MV-4-11 (cell line): ENCODE data around the gene KNDC1.

Source experiments
- DNase-seq: peaks from one replicate; lab custom pipeline; 2025; lab: John Stamatoyannopoulos, UW

KNDC1 gene

DNA sequence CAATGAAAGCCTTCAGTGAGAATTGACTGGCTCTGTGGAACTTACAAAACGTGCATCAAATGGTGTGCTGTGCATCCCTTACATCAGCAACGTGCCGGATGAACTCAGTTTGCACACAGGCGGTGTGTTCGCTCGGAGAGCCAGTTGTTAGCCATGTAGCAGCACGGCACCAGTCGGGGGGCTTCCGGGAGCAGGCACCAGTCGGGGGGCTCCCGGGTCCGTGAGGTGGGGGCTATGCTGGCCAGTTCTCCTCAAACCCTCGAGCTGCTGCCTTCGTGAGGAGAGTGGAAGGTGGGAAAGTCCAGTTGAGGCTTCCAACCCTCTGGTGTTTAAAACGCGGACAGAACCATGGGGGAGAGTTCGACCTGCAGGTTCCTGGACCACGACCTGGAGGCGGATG, 35.1 kb downstream of the KNDC1 start:
- DNase-seq: no peak

DNA sequence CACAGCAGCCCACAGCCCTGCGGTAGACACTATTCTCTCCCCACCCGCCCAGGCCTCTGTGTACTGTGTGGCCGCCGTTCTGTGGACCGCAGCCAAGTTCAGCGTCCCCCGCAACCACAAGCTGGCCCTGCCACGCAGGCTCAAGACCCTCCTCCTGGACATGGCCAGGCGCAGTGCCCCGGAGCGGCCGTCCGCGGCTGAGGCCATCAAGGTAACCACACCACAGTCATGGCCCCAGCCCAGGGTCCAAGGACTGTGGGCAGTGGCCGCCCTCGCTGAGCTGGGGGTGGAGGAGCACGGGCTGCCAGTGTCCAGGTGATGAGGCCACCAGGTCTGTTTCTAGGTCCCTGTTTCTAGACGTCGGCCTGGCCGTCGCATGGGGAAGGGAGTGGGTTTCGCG, 35.6 kb downstream of the KNDC1 start:
- DNase-seq: no peak

DNA sequence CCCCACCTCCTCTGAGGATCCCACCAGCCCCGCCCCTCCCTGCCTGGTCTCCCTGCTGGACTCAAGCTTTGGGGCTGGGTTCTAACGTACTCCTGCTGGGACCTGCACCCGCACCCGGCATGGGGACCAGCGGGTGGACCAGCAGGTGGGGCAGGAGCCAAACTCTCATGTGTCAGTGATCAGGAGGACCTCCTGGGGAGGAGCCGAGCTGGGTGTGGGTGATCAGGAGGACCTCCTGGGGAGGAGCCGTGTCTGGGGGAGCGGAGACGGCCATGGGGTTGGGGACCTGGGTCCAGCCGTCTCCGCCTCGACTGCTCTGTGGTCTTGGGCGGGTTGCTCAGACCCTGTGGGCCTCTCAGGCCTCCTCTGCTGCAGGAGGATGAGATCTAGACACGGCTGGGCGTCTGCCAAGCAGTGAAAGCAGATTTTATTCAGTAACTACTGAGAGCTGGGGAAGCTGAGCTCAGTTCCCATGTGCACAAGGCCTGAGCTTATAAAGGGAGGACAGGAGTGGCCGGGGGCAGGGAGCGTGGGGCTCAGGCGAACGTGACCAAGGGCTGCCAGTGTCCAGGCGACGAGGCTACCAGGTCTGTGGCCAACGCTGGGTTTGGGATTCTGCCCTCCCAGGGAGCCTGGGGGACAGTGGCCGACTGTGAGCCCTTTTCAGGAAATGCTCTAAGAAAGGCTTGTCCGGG, 36.3 kb downstream of the KNDC1 start:
- no peak for DNase-seq

- DNase-seq: no peak
Measured at GRCh38 chr10:133196936-133197758, 37.1 kb downstream of the KNDC1 start.

DNA sequence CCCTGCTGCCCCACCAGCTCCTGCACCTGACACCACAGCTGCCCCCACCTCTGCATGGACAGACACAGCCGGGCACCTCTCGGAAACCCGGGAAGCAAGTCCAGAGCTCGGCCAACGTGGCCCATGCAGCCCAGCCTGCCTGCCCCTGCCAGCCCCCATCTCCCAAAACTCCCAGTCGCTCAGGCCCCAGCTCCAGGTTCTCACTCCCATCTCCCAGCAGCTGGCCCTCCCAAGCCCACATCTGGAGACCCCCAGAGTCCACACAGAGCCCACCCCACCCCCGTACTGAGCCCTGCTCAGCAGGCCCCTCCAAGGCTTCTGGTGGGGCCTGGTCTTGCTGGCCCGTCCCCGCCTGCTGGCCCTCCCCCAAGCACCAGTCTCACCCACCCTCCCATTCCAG, 37.8 kb downstream of the KNDC1 start:
- DNase-seq: no peak

DNA sequence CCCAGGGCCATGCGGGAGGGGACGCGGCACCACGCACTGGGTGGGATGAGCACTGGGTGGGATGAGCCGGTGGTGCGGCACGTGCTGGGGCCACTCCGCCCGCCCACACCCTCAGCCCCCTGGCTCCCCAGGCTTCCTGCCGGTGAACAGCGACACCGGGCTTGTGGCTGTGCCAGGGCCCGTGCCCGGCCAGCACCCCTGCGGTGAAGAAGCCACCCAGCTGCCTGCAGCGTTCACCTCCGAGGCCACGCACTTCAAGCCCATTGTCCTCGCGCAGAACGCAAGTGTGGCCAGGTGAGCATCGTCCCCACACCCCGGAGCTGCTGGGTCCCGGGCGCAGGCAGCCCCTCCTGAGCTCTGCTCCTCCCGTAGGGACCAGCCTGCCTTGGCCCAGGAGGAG, 38.2 kb downstream of the KNDC1 start:
- no peak for DNase-seq

- no peak for DNase-seq
Measured at GRCh38 chr10:133198621-133199487, 38.8 kb downstream of the KNDC1 start.

DNA sequence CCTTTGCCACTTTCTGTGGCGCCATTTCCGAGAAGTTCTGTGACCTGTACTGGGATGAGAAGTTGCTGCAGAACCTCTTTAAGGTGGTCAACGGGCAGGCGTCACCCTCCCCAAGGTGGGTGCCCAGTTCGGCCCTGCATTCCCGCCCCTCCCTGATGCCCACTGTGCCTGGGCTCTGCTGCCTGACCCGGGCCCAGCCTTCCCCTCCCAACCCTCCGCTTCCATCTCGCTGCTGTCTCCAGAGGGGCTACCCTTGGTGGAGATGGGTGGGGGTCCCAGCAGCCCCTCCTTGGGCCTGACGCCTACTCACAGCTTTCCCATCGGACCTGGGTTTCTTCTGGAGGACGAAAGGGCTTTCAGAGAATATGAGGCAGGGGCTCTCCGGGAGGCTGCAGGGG, 39.5 kb downstream of the KNDC1 start:
- DNase-seq: no peak

- no peak for DNase-seq
Measured at GRCh38 chr10:133199992-133200611, 40.1 kb downstream of the KNDC1 start.

- DNase-seq: no peak
Measured at GRCh38 chr10:133200621-133201031, 40.6 kb downstream of the KNDC1 start.

GRCh38 chr10:133201151-133201947, 41.3 kb downstream of the KNDC1 start:
- DNase-seq: no peak

DNA sequence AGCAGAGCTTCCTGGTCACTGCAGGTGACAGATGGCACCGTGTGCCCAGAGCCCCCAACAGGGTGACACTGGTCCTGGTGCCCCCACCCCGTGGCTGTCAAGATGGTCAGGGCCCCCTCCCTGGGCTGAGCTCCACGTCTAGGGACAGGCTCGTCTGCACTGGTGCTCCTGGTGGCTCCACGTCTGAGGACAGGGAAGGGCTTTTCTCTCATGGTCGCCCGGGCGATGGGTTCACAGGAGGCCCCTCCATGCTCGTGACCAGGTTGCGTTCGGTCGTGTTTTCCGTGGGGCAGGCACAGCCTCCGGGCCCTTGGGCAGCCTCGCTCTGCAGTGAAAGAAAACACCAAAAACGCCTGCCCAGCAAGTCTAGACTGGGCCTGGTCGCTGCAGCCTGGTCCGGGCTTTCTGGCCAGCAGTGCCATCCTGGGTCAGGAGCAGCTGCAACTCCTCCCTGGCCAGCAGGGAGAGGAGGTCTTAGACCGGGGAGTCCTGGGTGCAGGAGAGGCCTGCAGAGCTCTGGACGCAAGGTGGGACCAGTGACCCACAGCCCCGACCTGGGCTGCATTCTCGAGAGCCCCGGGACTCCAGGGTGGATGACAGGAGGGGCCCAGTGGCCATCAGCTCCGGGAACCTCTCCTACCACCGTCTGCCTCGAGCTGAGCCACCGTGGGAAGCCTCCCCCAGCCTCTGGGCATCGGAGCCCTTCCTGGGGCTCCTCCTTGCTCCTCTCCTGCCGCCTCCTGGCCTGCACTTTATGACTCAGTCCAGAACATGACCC, 42.1 kb downstream of the KNDC1 start:
- DNase-seq: no peak

GRCh38 chr10:133202778-133203651, 43.0 kb downstream of the KNDC1 start:
- DNase-seq: no peak

- DNase-seq: no peak
Measured at GRCh38 chr10:133203652-133204195, 43.7 kb downstream of the KNDC1 start.

GRCh38 chr10:133204226-133205015, 44.4 kb downstream of the KNDC1 start:
- no peak for DNase-seq

DNA sequence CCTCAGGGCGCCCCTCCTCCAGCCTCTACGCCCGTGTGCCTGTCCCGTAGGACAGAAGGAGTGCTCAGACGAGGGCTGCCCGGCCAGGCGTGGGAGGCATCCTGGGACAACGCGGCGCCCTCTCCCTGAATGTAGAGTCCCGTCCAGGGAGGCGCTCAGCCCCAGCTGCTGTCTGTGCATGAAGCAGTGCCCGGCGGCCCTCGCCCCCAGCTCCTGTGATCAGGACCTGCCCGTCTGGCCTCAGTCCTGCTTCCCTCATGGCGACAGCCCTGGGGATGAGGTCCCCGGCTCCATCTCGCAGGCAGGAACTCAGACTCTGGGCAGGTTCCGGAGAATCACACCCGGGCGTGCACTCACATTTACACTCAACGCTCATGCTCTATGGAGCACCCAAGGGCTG, 45.1 kb downstream of the KNDC1 start:
- DNase-seq: no peak

GRCh38 chr10:133206356-133207040, 46.5 kb downstream of the KNDC1 start:
- no peak for DNase-seq
